Stimulated activated CD4-positive, alpha-beta T cell treated with anti-CD3 and anti-CD28 coated beads, Interleukin-4, amount 100 ng/mL, for 4 hours (primary cell): ENCODE data around the gene RNF212B.
A peak's percentile ranks its signal among the peaks of the same experiment; 100 is the strongest.
"Not testable (repeated sequence)": the region's sequence is repeated elsewhere in the genome, so short reads cannot be mapped to it uniquely, and the experiment has no call there.

Source experiments
- DNase-seq, 2 experiments: peaks; one replicate each; pipeline ENCODE4 v3.0.0-alpha.2; 2020

RNF212B gene, protein sequence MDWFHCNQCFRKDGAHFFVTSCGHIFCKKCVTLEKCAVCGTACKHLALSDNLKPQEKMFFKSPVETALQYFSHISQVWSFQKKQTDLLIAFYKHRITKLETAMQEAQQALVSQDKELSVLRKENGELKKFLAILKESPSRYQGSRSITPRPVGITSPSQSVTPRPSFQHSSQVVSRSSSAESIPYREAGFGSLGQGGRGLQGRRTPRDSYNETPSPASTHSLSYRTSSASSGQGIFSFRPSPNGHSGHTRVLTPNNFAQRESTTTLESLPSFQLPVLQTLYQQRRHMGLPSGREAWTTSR

DNA sequence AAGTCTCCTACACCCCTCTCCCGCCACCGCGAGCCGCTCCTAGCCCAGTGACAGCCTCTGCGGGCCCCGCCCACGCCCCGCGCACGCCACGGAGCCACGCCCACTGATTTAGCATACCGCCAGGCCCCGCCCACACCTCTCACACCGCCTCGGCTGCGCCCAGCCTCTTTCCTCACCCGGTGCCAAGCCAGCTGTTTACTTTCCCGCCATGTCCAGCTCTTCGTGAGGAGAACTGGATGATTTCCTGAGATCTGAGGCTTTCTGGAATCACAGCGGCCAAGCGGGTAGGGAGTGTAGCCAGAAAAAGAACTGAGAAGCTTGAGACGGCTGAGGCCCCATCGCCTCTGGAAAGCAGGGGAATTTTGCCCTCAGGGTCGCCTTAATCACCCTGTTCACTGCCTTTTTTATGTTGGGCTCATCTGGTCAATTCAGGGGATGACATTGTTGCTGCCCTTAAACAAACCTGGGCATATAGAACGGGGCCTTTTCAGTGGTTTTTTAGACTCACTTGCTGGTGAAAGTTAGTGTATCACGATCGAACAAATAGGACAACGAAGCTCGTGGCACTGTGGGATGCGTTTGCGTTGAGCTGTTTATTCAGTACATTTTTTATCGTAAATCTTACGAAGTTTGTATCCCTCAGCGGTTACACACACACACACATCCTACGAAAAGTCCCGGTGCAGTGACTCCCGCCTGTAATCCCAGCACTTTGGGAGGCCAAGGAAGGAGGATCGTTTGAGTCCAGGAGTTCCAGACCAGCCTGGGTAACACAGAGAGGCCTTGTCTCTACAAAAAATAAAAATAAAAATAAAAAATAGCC, at the start of gene RNF212B:
Gene RNF212B (plus strand): TSS at position 165 of the 823 bp plus-strand sequence. CDS start 2,410 bp downstream, outside the sequence.
- peak; percentile 84 to 86 for DNase-seq

DNA sequence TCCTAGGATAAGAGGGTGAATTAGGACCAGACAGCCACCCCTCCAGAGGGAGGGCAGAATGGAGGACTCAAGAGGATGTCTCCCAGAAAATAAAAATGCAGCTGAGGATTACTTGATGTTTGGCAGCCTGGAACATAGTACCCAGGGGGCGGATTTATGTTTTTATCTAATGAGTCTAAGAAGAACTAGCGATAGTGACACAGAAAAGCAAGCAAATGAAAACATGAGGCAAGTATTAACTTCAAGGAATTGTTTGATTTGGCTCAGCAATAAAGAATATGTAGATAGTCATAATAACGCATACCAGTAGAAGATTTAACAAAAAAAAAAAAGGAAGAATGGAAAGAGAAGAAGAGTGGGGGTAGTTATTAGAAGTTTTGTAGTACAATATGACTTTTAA, 44.3 kb upstream of the RNF212B start:
- DNase-seq = no peak

GRCh38 chr14:23195552-23196101, 42.1 kb upstream of the RNF212B start:
- no peak for DNase-seq

DNA sequence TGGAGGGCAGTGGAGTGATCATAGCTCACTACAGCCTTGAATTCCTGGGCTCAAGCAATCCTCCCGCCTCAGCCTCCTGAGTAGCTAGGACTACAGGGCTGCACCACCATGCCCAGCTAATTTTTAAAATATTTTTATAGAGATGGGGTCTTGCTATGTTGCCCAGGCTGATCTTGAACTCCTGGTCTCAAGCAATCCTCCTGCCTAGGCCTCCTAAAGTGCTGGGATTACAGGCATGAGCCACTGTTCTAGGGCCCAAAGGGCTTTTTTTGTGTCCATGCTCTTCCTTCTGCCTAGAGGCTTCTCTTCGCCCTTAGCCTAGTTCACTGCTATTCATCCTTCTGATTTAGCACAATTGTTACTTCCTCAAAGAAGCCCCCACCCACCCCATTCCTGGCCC, 41.2 kb upstream of the RNF212B start:
- DNase-seq = not testable (repeated sequence)

- not testable (repeated sequence) for DNase-seq
Measured at GRCh38 chr14:23199141-23199540, 38.6 kb upstream of the RNF212B start.

- no peak for DNase-seq
Measured at GRCh38 chr14:23202001-23202400, 35.7 kb upstream of the RNF212B start.

GRCh38 chr14:23206422-23207145, 31.2 kb upstream of the RNF212B start:
- no peak for DNase-seq

DNA sequence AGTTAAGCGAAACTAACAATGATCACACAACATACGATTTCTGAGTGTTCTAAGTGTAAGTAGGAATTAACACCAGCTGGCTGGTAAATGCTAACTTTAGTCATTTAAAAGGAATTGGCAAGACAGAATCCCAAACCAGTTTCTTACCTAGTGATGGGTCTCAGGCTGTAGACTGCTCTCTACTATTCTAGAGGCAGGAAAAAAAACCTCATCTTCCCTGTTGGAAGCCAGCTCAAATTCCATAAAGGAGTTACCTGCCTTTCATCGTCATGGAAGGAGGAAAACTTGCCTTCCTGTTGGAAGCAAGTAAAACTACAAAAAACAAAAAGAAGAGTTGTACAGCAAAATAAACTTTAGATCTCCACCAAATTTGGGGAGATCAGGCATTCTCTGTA, 30.6 kb upstream of the RNF212B start:
- no peak for DNase-seq

- DNase-seq = no peak
Measured at GRCh38 chr14:23208324-23208723, 29.4 kb upstream of the RNF212B start.

GRCh38 chr14:23209651-23210423, 27.9 kb upstream of the RNF212B start:
- DNase-seq = no peak

DNA sequence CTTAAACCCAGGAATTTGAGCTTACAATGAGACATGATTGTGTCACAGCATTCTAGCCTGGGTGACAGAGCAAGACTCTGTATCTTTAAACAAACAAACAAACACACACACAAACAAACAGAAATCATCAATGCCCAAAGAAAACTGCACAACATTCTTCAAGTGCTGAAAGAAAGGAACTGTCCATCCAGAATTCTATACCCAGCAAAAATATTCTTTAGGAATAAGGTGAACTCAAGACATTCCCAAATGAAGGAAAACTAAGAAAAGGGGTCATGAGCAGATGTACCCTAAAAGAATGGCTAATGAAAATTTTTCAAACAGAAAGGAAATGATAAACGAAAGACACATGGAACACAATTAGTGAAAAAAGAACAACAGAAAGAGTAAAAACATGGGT, 22.3 kb upstream of the RNF212B start:
- no peak for DNase-seq

DNA sequence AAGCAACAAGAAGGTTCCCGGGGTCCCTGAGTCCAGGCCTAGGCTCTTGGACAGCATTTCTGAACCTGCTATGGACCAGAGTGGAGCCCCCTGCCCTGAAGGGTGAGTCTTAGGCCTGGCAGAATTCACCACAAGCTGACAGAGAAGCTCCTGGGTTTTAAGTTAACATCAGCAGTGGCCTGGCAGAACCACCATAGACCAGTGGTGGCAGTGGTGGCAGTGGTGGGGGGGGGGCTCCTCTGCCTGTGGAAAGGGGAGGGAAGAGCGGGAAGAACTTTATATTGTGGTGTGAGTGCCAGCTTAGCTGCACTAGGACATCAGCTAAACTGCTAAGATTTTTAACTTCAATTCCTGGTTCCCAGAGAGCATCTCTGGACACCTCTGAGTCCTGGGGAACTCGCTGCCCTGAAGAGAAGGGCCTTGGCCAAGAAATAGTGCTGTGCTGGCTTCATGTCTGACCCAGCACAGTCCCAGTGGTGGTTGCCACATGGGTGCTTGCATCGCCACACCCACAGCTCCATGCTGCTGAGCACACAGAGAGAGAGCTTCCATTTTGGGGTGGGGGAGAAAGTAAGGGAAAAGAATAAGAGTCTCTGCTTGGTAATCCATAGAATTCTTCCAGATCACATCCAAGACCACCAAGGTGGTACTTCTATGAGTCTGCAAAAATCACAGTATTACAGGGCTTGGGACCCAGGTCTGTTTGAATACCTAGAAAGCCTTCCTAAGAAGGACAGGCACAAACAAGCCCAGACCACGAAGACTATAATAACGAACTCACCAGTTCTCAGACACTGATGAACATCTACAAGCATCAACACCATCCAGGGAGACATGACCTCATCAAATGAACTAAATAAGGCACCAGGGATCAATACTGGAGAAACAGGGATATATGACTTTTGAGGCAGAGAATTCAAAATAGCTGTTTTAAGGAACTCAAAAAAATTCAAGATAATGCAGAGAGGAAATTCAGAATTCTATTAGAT, 20.4 kb upstream of the RNF212B start:
- no peak for DNase-seq

GRCh38 chr14:23219075-23219474, 18.7 kb upstream of the RNF212B start:
- no peak for DNase-seq

DNA sequence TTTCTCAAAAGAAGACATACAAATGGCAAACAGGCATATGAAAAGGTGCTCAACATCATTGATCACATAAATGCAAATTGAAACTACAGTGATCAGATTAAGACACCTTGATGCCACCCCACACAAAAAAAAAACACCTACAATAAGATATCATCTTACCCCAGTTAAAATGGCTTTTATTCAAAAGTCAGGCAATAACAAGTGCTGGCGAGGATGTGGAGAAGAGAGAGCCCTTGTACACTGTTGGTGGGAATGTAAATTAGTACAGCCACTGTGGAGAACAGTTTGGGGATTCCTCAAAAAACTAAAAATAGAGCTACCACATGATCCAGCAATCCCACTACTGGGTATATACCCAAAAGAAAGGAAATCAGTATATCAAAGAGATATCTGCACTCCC, 12.8 kb upstream of the RNF212B start:
- DNase-seq = not testable (repeated sequence)

GRCh38 chr14:23227566-23227965, 10.2 kb upstream of the RNF212B start:
- no peak for DNase-seq

- no peak for DNase-seq
Measured at GRCh38 chr14:23228812-23229211, 8.9 kb upstream of the RNF212B start.

DNA sequence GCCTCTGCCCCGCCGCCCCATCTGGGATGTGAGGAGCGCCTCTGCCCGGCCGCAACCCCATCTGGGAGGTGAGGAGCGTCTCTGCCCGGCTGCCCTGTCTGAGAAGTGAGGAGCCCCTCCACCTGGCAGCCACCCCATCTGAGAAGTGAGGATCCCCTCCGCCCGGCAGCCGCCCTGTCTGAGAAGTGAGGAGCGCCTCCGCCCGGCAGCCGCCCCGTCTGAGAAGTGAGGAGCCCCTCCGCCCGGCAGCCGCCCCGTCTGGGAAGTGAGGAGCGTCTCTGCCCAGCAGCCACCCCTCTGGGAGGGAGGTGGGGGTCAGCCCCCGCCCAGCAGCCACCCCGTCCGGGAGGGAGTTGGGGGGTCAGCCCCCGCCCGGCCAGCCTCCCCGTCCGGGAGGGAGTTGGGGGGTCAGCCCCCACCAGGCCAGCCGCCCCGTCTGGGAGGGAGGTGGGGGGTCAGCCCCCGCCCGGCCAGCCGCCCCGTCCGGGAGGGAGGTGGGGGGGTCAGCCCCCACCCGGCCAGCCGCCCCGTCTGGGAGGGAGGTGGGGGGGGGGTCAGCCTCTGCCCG, 5.4 kb upstream of the RNF212B start:
- DNase-seq = not testable (repeated sequence)

DNA sequence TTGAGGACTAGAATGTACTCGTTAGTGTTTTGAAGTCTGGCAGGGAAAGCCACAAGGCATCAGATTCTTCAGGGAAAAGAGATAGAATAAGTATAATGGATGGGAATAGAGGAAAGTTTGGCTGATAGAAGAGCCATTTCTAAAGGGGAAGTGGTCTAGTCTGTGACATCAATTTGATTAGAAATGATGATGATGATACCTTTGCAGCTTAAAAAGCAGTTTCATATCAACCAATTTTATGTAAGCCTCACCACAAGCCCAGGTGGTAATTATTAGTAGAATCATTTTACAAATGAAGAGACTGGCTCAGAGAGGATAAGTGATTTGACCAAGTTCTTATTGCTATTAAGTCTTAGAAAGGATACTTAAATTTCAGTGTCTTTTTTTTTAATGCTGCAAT, 2.9 kb downstream of the RNF212B start:
- no peak for DNase-seq

- DNase-seq = not testable (repeated sequence)
Measured at GRCh38 chr14:23241061-23241715, 3.5 kb downstream of the RNF212B start.

DNA sequence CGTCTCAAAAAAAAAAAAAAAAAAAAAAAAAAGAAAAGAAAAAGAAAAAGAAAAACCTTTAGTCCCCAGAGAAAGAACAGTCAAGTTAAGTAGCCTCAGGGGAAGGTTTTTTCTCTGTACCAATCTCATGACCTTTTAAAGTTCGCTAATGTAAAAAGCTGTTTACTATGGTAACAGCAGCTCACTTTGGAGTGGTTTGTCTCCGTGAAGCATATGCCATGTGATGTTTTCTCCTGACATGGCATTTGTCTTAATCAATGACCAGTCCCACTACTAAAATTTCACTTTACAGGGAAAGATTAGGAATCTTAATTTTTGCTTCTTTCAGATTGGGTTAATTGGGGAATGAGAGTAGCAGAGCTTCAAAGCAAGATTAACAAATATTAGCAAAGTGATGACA, 4.3 kb downstream of the RNF212B start:
- no peak for DNase-seq
